HCT116 (cell line): ENCODE data around the gene TMEM123. TPM values are rescaled to one million over a fixed set of nuclear protein-coding genes. Genes with fewer than 3 reads are reported as not detected.
A peak's percentile ranks its signal among the peaks of the same experiment; 100 is the strongest.

Experiments used
- ATAC-seq: fragments of 200-7000 bp; cut with Tn5 transposase; 2 replicates; pipeline ENCODE4 v1.9.1; 2020; ENCODE audit warnings: mild to moderate bottlenecking, moderate library complexity
- Bru-seq: library from RNA; stranded (reverse); fragments of 400-500 nt; gene quantifications from one replicate; lab custom pipeline; 2021; lab: Mats Ljungman, UMichigan
- BruChase-seq, 2 experiments: library from RNA; stranded (reverse); fragments of 400-500 nt; gene quantifications; one replicate each; lab custom pipeline; 2021; lab: Mats Ljungman, UMichigan
- BruUV-seq: library from RNA; stranded (reverse); fragments of 400-500 nt; replicated peaks from 2 replicates; lab custom pipeline; 2021; lab: Mats Ljungman, UMichigan
- CTCF ChIA-PET: fragments of 300-600 bp; sonication (Branson Sonifier 250); formaldehyde crosslinking; loops from one replicate; lab custom pipeline; 2021; ENCODE audit warnings: antibody characterized with exemption; lab: Charles Lee
- POLR2A ChIA-PET: fragments of 300-600, 350-600 bp; sonication (Branson Sonifier 250); formaldehyde crosslinking; loops from one replicate; lab custom pipeline; 2021; ENCODE audit warnings: antibody characterized with exemption; lab: Charles Lee
- RAD21 ChIA-PET, 2 experiments: fragments of 300-600 bp; sonication (Branson Sonifier 250); formaldehyde crosslinking; loops; one replicate each; lab custom pipeline; 2023; ENCODE audit warnings: low total read pairs in 2 of 2; ENCODE audit not compliant: uncharacterized antibody in 2 of 2, unreplicated experiment in 2 of 2, low non-redundant PET in 1 of 2; lab: Charles Lee
- DNase-seq: peaks from one replicate; pipeline ENCODE4 v3.0.0-alpha.2; 2010; ENCODE audit warnings: low read depth, low spot score
- H2AFZ ChIP-seq: fragments of 200-600 bp; shearing (Covaris generic), sonication (generic); 2 replicates; pipeline ENCODE4 v1.6.1; 2017; ENCODE audit warnings: low read depth, mixed run types, mixed read lengths, antibody characterized with exemption, low read length; ENCODE audit not compliant: poor library complexity, severe bottlenecking
- H3K27ac ChIP-seq: 2 replicates; pipeline ENCODE4 v1.5.1; 2012; ENCODE audit warnings: low read depth, low read length
- H3K27me3 ChIP-seq: fragments of 200-600 bp; sonication (generic); 2 replicates; pipeline ENCODE4 v1.6.1; 2016; ENCODE audit warnings: mixed run types, low read length, mixed read lengths; ENCODE audit not compliant: insufficient read depth
- H3K36me3 ChIP-seq, 2 experiments: fragments of 200-500 bp in 1 of 2; fragments of 200-600 bp in 1 of 2; sonication (Bioruptor generic) in 1 of 2; sonication (generic) in 1 of 2; 2 replicates each; pipeline versions ENCODE4 v1.5.1 to v1.6.1; 2014 to 2016; ENCODE audit warnings: low read length in 2 of 2, inconsistent platforms in 1 of 2, mixed read lengths in 1 of 2, mixed run types in 1 of 2; ENCODE audit not compliant: insufficient read depth in 2 of 2, control insufficient read depth in 1 of 2
- H3K4me1 ChIP-seq, 2 experiments: fragments of 200-600 bp in 1 of 2; sonication (generic) in 1 of 2; 2 replicates each; pipeline versions ENCODE4 v1.5.1 to v1.6.1; 2012 to 2017; ENCODE audit warnings: low read length in 2 of 2, inconsistent platforms in 1 of 2, mild to moderate bottlenecking in 1 of 2, mixed read lengths in 1 of 2, mixed run types in 1 of 2, moderate library complexity in 1 of 2; ENCODE audit not compliant: insufficient read depth in 2 of 2, control insufficient read depth in 1 of 2
- H3K4me2 ChIP-seq: fragments of 200-600 bp; sonication (generic); 2 replicates; pipeline ENCODE4 v1.6.1; 2017; ENCODE audit warnings: mixed run types, low read length, mixed read lengths
- H3K4me3 ChIP-seq, 2 experiments: fragments of 200-600 bp in 1 of 2; sonication (generic) in 1 of 2; replicated peaks in 1 of 2; 2 replicates each; pipeline ENCODE4 v1.5.1; 2011 to 2016; ENCODE audit warnings: low read length in 2 of 2, control low read depth in 1 of 2, low read depth in 1 of 2, mild to moderate bottlenecking in 1 of 2, mixed read lengths in 1 of 2, mixed run types in 1 of 2
- H3K79me2 ChIP-seq: fragments of 200-600 bp; sonication (generic); 2 replicates; pipeline ENCODE4 v1.6.1; 2017; ENCODE audit warnings: mild to moderate bottlenecking, mixed run types, low read length, moderate library complexity, mixed read lengths; ENCODE audit not compliant: insufficient read depth
- H3K9ac ChIP-seq: fragments of 200-600 bp; sonication (generic); 2 replicates; pipeline ENCODE4 v1.6.1; 2016; ENCODE audit warnings: low read length, mixed read lengths
- H3K9me2 ChIP-seq: fragments of 200-600 bp; sonication (generic), shearing (Covaris generic); 2 replicates; pipeline ENCODE4 v1.6.1; 2017; ENCODE audit warnings: mixed run types, mild to moderate bottlenecking, moderate library complexity; ENCODE audit not compliant: insufficient read depth
- H3K9me3 ChIP-seq, 2 experiments: fragments of 200-500 bp in 1 of 2; fragments of 200-600 bp in 1 of 2; sonication (Bioruptor generic) in 1 of 2; sonication (generic) in 1 of 2; 2 replicates each; pipeline ENCODE4 v1.6.1; 2014 to 2017; ENCODE audit warnings: low read length in 2 of 2, mixed read lengths in 2 of 2, inconsistent platforms in 1 of 2, low read depth in 1 of 2, mild to moderate bottlenecking in 1 of 2, mixed run types in 1 of 2, moderate library complexity in 1 of 2; ENCODE audit not compliant: control insufficient read depth in 1 of 2, insufficient read depth in 1 of 2
- H4K20me1 ChIP-seq: fragments of 200-600 bp; sonication (generic), shearing (Covaris generic); 2 replicates; pipeline ENCODE4 v1.6.1; 2017; ENCODE audit warnings: mixed run types, mild to moderate bottlenecking, moderate library complexity; ENCODE audit not compliant: insufficient read depth
- CBX3 ChIP-seq: IDR thresholded peaks from 2 replicates; pipeline ENCODE4 v1.6.1; 2012; ENCODE audit warnings: low read depth
- CEBPB ChIP-seq: IDR thresholded peaks from 2 replicates; pipeline ENCODE4 v1.6.1; 2012; ENCODE audit warnings: low read depth
- EGR1 ChIP-seq: IDR thresholded peaks from 2 replicates; pipeline ENCODE4 v1.6.1; 2012; ENCODE audit warnings: low read depth
- ELF1 ChIP-seq: IDR thresholded peaks from 2 replicates; pipeline ENCODE4 v1.6.1; 2012; ENCODE audit warnings: low read depth, borderline replicate concordance
- FOSL1 ChIP-seq: IDR thresholded peaks from 2 replicates; pipeline ENCODE4 v1.6.1; 2012; ENCODE audit warnings: low read depth
- MAX ChIP-seq: IDR thresholded peaks from 2 replicates; pipeline ENCODE4 v1.6.1; 2012
- POLR2AphosphoS5 ChIP-seq: IDR thresholded peaks from 2 replicates; pipeline ENCODE4 v1.6.1; 2011; ENCODE audit warnings: mild to moderate bottlenecking, low read depth, low read length, moderate library complexity
- RAD21 ChIP-seq: IDR thresholded peaks from 2 replicates; pipeline ENCODE4 v1.6.1; 2012; ENCODE audit warnings: low read depth, mild to moderate bottlenecking
- REST ChIP-seq: IDR thresholded peaks from 2 replicates; pipeline ENCODE4 v1.6.1; 2012; ENCODE audit warnings: low read depth
- SP1 ChIP-seq: IDR thresholded peaks from 2 replicates; pipeline ENCODE4 v1.6.1; 2012; ENCODE audit warnings: low read depth
- SRF ChIP-seq: IDR thresholded peaks from 2 replicates; pipeline ENCODE4 v1.6.1; 2012; ENCODE audit warnings: low read depth
- TCF7L2 ChIP-seq: IDR thresholded peaks from 2 replicates; pipeline ENCODE4 v1.7.0; 2011; ENCODE audit warnings: borderline replicate concordance, inconsistent platforms; ENCODE audit not compliant: insufficient read depth, insufficient read length; ENCODE audit errors: extremely low read depth
- YY1 ChIP-seq: IDR thresholded peaks from 2 replicates; pipeline ENCODE4 v1.6.1; 2011; ENCODE audit warnings: low read length, low read depth, moderate library complexity, mild to moderate bottlenecking; ENCODE audit not compliant: insufficient replicate concordance; ENCODE audit errors: extremely low read depth
- ZBTB33 ChIP-seq: IDR thresholded peaks from 2 replicates; pipeline ENCODE4 v1.6.1; 2011; ENCODE audit warnings: mild to moderate bottlenecking, low read length, moderate library complexity; ENCODE audit not compliant: insufficient replicate concordance; ENCODE audit errors: extremely low read depth
- ZFX ChIP-seq: fragments of 450-650 bp; IDR thresholded peaks from 2 replicates; pipeline ENCODE4 v1.6.1; 2017
- ZNF274 ChIP-seq: fragments of 200-500 bp; sonication (Bioruptor generic); IDR thresholded peaks from 2 replicates; pipeline ENCODE4 v1.6.1; 2014; ENCODE audit warnings: mild to moderate bottlenecking, low read depth, low read length, inconsistent platforms
- intact Hi-C: fragments of 100-400 bp; cut with micrococcal nuclease; formaldehyde crosslinking; loops from 2 replicates; pipeline ENCODE4 v1.10.0; 2022
- long read RNA-seq: library from polyadenylated mRNA; unstranded; transcript quantifications from one replicate; pipeline ENCODE4 v2.0.0, GENCODE V29; 2021; ENCODE audit not compliant: unreplicated experiment
- polyA plus RNA-seq: library from polyadenylated mRNA; unstranded; fragments of >200 nt; gene quantifications from 2 replicates; pipeline ENCODE4 v1.2.1, GENCODE V29; 2012; ENCODE audit warnings: missing spikeins
- total RNA-seq: library from RNA; stranded (reverse); gene quantifications from one replicate; pipeline ENCODE4 v1.2.1, GENCODE V29; 2021; ENCODE audit not compliant: unreplicated experiment
- TF ChIP-seq, protein P1 (sequence below): IDR thresholded peaks from 2 replicates; pipeline ENCODE4 v1.6.1; 2012

The TMEM123 gene, protein sequence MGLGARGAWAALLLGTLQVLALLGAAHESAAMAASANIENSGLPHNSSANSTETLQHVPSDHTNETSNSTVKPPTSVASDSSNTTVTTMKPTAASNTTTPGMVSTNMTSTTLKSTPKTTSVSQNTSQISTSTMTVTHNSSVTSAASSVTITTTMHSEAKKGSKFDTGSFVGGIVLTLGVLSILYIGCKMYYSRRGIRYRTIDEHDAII
- 217 TPM for total RNA-seq
- 189 and 220 TPM in 2 replicates for polyA plus RNA-seq
- percentile 91 among the genes with signal in this experiment for Bru-seq, nascent RNA
- percentile 94 among the genes with signal in this experiment for BruChase-seq, experiment 1, labeled RNA remaining after a 6-hour chase
- percentile 83 among the genes with signal in this experiment for BruChase-seq, experiment 2, labeled RNA remaining after a 2-hour chase
- long read RNA-seq, transcript TMEM123-202 (5 exons, 3,579 nt): major isoform, 409 of 445 reads
- long read RNA-seq, partial matches to known transcripts: 6 of 445 reads
- long read RNA-seq, other reads (novel, unspliced or antisense): 30 of 445 reads

DNA sequence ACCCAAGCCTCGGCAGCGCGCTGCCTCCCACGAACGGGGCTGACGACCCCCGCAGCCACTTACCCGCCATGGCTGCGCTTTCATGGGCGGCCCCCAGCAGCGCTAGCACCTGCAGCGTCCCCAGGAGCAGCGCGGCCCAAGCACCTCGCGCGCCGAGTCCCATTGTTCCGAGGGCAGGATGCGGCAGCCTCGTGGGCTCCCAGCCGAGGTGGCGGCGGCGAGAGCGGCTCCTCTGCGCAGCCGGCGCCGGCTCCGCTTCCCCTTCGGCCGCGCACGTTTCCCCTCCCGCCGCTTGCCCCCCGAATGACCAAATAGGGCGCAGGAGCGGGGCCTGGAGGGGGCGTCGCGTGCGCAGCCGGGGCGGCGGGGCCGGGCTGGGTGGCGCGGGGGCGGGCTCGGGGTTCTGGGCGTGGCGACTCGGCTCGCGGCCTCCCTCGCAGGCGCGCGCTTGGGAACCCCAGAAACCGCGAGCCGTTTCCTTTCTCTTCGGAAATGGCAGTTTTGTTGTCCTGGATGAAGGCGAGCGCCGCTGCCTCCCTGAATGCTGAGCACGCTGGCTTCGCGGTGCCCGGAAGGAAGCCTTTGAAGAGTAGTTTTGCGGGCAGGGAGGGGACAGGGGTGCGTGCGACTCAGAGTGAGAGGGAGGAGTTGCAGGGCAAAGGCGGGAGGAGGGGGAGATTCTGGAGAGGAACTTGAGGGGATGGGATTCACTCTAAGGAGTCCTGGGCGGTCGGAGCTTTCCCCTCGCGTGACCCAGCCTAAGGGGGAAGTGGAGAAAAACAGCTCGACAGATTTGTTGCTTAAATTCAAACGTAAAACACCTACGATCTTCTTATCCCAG lies at the start of gene TMEM123:
Gene TMEM123, minus strand, starts transcription at position 305 of the 841 bp plus-strand sequence. Its CDS starts 142 bp downstream, at position 163.
- RAD21 ChIA-PET: no interaction called here
- intact Hi-C loops: no loop called here
- Histone ChIP-seq H4K20me1 (peaks cover 19% of the 10 kb centered on the region; the same call in 1 of the 2 replicates), H3K9me2 (no peaks in the 10 kb centered on the region), H2AFZ (peak within 1 kb of the TSS; percentile 18), H3K4me1 (peaks cover 9 to 71% of the 10 kb centered on the region in 2 experiments; a peak in 3 of 4 replicates), H3K27me3 (no peaks in the 10 kb centered on the region), H3K9ac (peak within 1 kb of the TSS; percentile 90), H3K27ac (peak within 1 kb of the TSS; percentile 82), H3K4me3 (peak within 1 kb of the TSS; percentile 82 to 95), H3K79me2 (peaks cover 49% of the 10 kb centered on the region), H3K4me2 (peak within 1 kb of the TSS; percentile 87), H3K36me3 (peaks cover 3 to 8% of the 10 kb centered on the region in 2 experiments; a peak in 1 of 4 replicates), H3K9me3 (no peaks in the 10 kb centered on the region)
- CTCF ChIA-PET: no interaction called here
- POLR2A ChIA-PET: no interaction called here
- ATAC-seq (peak; percentile 80), DNase-seq (peak; percentile 44)
- BruUV-seq: TSS peak; percentile 86
- no peak for TF ChIP-seq ELF1
- TF ChIP-seq, protein P1, sequence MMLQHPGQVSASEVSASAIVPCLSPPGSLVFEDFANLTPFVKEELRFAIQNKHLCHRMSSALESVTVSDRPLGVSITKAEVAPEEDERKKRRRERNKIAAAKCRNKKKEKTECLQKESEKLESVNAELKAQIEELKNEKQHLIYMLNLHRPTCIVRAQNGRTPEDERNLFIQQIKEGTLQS: no peak
- TF ChIP-seq SP1: peak; percentile 14; the same call in 1 of the 2 replicates
- TF ChIP-seq ZFX: peak; percentile 59
- TF ChIP-seq POLR2AphosphoS5: peak; percentile 56; the same call in 1 of the 2 replicates
- 0 out of 2 replicates have a peak, but pooled peaks have one; percentile 15 for TF ChIP-seq CBX3
- peak; percentile 90 for TF ChIP-seq SRF
- TF ChIP-seq FOSL1: no peak
- peak; percentile 68 for TF ChIP-seq MAX
- TF ChIP-seq REST: no peak
- TF ChIP-seq CEBPB: no peak
- TF ChIP-seq ZNF274: no peak
- peak; percentile 93 for TF ChIP-seq TCF7L2
- TF ChIP-seq ZBTB33: no peak
- no peak; the same call in none of the 2 replicates for TF ChIP-seq EGR1
- no peak for TF ChIP-seq RAD21
- no peak for TF ChIP-seq YY1
